GM10847 (cell line): ENCODE results near the gene MPHOSPH9.

ENCODE experiments used
- POLR2A ChIP-seq: IDR thresholded peaks from 2 replicates; pipeline ENCODE4 v1.6.1; 2011; ENCODE audit not compliant: insufficient read length; ENCODE audit errors: extremely low read depth

The MPHOSPH9 gene

GRCh38 chr12:123129621-123130020 lies 103.3 kb downstream of the MPHOSPH9 start:
- TF ChIP-seq POLR2A: no peak

GRCh38 chr12:123127182-123127495 lies 105.8 kb downstream of the MPHOSPH9 start:
- no peak for TF ChIP-seq POLR2A

- no peak for TF ChIP-seq POLR2A
These were observed 106.4 kb downstream of the MPHOSPH9 start for GRCh38 chr12:123126294-123127181.

GRCh38 chr12:123122626-123123025 lies 110.3 kb downstream of the MPHOSPH9 start:
- no peak for TF ChIP-seq POLR2A

- TF ChIP-seq POLR2A: no peak
These were observed 111.3 kb downstream of the MPHOSPH9 start for GRCh38 chr12:123121670-123122069.

GRCh38 chr12:123120452-123121166 lies 112.3 kb downstream of the MPHOSPH9 start:
- TF ChIP-seq POLR2A: no peak

- no peak for TF ChIP-seq POLR2A
These were observed 113.1 kb downstream of the MPHOSPH9 start for GRCh38 chr12:123119808-123120207.

GRCh38 chr12:123118497-123118896 lies 114.4 kb downstream of the MPHOSPH9 start:
- no peak for TF ChIP-seq POLR2A

GRCh38 chr12:123115409-123116121 lies 117.4 kb downstream of the MPHOSPH9 start:
- TF ChIP-seq POLR2A: no peak

- TF ChIP-seq POLR2A: no peak
These were observed 118.4 kb downstream of the MPHOSPH9 start for GRCh38 chr12:123114304-123115083.

- no peak for TF ChIP-seq POLR2A
These were observed 119.9 kb downstream of the MPHOSPH9 start for GRCh38 chr12:123113026-123113425.

- TF ChIP-seq POLR2A: no peak
These were observed 121.3 kb downstream of the MPHOSPH9 start for GRCh38 chr12:123111498-123112165.

- TF ChIP-seq POLR2A: no peak
These were observed 123.6 kb downstream of the MPHOSPH9 start for GRCh38 chr12:123109319-123109772.

GRCh38 chr12:123108682-123109066 lies 124.3 kb downstream of the MPHOSPH9 start:
- TF ChIP-seq POLR2A: no peak
